Breast epithelium (tissue), 3 donors: ENCODE data around the gene CMSS1.

Experiments
- CTCF ChIP-seq, 3 donors: fragments of 450-650 bp; IDR thresholded peaks; one replicate each; pipeline ENCODE4 v1.5.1; 2016 to 2017; ENCODE audit warnings: antibody characterized with exemption in 3 of 3, mild to moderate bottlenecking in 3 of 3, moderate library complexity in 3 of 3
- POLR2A ChIP-seq: fragments of 450-650 bp; IDR thresholded peaks from one replicate; pipeline ENCODE4 v1.6.1; 2016; ENCODE audit warnings: antibody characterized with exemption, mild to moderate bottlenecking, moderate library complexity

- TF ChIP-seq CTCF (IDR thresholded peaks at IDR 0.05) (no peak), POLR2A (no peak)
These were observed 37.2 kb downstream of the CMSS1 start for GRCh38 chr3:99854756-99855298.
